ENCODE measurements around the gene ZNF454.

Gene ZNF454

DNA sequence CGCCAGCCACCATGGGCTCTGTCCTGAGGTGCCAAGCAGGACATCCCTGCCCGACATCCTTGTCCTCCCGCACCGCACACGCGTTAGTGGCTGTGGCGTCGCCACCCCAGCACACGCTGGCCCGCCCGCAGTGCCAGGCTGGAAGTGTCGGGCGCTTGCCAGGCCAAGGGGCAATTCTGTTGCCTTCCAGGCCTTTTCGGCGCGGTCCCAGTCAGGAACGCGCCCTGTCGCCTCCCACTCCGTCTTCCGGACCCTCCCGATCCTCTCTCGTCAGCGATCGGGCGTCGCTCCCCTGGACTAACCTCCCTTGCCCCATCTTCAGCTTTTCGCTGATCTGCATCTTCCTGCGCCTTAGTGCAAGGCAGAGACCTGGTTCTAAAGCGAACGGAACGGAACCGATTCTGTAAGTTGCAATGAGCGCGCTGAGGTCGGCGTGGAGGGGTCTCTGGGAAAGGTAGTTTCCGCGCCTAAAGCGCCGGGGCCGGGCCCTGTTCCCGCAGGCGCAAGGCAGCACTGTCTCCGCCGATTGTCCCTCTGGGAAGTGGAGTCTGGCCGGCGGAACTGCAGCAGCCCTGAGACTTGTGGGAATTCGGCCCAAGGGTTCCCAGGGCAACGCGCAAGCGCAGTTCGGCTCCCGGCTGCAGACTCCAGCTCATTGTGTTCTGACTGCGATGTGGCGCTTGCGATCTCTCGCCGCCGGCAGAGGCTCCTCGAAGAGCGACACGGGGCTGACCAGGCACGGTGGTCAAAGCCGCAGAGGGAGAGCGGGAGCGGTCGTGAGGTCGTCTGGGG is at the start of gene ZNF454:
ZNF454 (plus strand) TSS at position 630 of the 792 bp plus-strand sequence. CDS start 1,594 bp downstream, outside the sequence.
- DNase-seq (ENCODE audit: low read depth), result no peak

DNA sequence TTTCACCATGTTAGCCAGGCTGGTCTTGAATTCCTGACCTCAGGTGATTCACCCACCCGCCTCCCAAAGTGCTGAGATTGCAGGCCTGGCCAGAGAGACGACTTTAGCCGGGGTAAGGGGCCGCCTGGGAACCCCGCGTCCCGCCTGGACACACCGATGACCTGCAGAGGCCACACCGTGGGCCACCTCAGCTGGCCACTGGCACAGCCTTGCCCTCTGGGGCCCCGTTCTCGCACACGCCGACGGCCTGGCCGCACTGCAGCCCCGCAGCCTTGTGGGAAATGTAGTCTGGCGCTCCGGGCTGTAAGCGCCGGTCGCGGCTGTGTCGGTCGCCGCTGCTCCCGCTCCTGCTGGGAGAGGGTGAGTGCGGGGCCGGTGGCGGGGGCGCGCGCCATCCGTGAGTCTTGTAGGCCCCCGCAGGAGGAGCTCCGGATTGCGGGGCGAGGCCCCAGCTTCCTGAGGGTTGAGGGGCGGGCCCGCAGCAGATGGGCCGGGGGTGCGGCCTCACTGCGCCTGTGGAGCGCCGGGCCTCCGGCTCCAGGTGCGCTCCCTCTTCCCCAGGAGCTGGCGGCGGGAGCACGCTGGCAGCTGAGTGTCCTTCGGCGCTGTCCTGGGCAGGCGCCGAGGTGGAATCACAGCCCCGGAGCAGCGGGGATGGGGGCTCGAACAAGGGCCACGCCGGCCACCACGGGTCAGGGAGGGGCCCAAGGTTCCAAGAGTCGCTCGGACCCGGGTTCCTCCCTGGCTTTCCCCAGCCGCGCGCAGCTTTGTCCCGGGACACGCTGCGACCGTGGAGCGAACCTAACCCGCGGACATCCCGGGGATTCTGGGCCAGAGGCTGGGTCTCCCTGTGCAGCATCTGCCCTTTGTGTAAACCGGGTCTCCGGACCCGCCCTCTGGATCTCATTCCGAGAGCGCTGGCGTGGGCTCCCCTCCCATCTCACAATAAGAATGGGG is 45.1 kb upstream of the ZNF454 start, which contains the start of gene ZFP2:
ZFP2 (plus strand) TSS at position 299 of the 957 bp plus-strand sequence. CDS start 35,401 bp downstream, outside the sequence.
- no peak for DNase-seq (ENCODE audit: low read depth)

DNA sequence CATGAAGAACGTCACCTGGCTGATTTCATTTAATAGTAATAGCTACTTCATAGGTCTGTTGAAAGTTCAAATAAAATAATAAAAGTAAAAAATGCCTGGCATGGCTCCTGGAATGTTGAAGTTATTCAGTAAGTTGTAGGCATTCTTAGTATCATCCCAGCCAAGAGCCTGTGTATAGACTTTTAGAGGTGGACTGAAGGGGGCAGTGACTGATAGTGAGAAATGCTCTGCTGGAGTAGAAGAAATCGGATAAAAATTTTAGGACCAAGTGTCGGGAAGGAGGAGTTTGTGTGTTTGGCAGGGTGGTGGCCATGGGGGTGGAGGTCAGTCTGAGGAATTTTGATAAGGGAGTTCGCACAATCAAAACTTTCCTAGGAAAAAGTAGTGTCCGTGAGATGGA is 41.7 kb upstream of the ZNF454 start:
- no peak for DNase-seq (ENCODE audit: low read depth)

DNA sequence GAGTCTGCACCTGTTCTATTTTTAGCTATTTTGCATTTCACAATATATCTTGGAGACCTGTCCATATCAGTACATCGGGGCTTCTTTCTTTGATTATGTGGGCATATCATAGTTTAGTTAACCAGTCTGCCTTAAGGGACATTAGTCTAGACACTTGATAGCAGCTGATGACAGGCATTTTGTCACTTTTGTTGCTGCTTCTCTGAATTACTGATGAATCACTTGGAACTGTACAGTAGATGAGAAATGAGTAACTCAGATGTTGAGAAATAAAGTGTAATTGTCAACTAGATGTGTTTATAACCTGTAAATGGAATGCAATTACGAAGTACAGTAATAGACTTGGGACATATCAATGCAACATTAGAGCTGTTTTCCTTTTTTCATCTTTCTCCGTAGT is 38.1 kb upstream of the ZNF454 start:
- DNase-seq (ENCODE audit: low read depth), result no peak

DNA sequence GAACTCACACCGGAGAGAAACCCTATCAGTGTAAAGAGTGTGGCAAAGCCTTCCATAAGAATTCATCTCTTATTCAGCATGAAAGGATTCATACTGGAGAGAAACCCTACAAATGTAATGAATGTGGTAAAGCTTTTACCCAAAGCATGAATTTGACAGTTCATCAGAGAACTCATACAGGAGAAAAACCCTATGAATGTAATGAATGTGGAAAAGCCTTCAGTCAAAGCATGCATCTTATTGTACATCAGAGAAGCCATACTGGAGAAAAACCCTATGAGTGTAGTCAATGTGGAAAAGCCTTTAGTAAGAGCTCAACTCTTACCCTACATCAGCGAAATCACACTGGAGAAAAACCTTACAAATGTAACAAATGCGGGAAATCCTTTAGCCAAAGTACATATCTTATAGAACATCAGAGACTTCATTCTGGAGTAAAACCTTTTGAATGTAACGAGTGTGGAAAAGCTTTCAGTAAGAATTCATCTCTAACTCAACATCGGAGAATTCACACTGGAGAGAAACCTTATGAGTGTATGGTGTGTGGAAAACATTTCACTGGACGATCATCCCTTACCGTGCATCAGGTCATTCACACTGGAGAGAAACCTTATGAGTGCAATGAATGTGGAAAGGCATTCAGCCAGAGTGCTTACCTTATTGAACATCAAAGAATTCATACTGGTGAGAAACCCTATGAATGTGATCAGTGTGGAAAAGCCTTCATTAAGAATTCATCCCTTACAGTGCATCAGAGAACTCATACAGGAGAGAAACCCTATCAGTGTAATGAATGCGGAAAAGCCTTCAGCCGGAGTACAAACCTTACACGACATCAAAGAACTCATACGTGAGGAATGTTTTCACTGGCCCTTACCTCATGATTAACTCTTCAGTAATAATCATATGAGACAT is 8.9 kb upstream of the ZNF454 start:
- DNase-seq (ENCODE audit: low read depth), result no peak

DNA sequence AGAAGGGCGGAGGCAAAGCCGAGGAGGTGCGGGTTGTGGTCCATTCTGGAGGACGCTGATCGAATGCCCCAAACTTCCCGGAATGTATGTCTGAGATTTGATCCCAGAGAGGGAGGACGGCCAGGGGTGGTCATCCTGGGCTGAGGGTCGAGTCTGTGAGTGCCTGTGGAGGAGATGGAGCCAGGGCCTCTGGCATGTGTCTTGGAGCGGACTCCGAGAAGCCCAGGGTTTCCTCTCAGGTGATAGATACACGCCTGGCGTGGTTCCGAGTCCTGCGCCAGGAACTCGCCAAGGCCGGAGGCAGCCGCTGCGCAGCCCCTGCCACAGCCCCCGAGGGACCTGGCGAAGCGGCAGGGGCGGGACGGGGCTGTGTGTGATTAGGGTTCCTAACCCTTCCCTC is 363 bp downstream of the ZNF454 start:
- no peak for DNase-seq (ENCODE audit: low read depth)

DNA sequence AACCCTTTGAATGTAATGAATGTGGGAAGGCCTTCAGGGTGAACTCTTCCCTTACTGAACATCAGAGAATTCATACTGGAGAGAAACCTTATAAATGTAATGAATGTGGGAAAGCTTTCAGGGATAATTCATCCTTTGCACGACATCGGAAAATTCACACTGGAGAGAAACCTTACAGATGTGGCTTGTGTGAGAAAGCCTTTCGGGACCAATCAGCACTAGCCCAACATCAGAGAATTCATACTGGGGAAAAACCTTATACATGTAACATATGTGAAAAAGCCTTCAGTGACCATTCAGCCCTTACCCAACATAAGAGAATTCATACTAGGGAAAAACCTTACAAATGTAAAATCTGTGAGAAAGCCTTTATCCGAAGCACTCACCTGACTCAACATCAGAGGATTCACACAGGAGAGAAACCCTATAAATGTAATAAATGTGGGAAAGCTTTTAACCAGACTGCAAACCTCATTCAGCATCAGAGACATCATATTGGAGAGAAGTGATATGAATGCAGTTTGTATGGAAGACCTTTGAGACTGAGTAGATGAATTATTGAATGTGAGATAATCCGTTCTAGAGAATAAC is 24.6 kb downstream of the ZNF454 start:
- no peak for DNase-seq (ENCODE audit: low read depth)

DNA sequence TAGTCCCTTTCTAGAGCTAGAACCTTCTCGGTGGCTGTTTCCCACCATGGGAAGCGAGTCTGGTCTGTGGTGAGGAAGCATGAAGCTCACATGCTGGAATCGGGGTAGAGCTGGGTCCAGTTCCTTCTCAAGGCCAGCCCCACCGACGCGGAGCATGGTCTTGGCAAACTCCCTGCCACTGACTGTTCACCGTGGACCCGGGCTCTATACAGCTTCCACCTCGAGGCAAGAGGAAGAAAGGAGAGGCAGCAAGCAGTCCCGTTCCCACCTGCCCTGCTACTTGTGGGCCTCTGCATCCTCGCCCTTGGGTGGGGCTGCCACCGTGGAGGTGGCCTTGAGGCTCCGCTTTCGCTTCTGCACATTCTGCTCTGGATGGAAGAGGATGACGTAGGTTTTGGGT is 40.4 kb downstream of the ZNF454 start:
- DNase-seq (ENCODE audit: low read depth), result no peak

DNA sequence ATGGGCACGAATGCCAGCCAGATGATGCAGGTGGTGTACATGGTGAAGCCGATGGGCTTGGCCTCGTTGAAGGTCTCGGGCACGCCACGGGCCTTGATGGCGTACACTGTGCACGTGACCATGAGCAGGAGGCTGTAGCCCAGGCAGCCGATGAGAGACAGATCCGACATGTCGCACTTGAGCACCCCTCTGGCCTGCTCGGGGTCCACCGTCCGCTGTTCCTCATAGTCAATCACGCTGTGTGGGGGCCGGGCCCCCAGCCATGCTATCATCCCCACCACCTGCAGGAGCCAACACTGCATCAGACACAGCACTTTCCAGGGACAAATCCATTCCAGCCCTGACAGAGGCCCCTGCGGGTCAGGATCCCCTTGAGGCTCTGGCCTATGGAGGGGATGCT is 41.9 kb downstream of the ZNF454 start:
- no peak for DNase-seq (ENCODE audit: low read depth)

DNA sequence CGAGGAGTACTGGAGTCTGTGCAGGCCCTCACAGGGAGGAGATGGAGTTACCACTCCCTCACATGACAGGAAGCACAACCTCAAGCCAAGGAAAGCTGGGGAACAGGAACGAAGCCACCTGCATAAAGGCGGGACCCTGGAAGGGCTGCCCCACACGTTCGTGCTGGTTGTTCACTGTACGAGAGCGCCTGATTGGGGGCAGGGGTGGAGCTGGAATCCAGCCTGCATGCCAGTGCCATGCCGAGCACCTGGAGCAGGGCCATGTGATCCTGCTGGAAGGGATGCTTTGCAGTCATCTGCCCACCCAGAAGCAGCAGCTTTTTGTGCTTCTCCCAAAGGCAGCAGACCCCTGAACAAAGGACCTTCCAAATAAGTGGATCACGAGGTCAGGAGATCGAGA is 42.7 kb downstream of the ZNF454 start:
- no peak for DNase-seq (ENCODE audit: low read depth)

DNA sequence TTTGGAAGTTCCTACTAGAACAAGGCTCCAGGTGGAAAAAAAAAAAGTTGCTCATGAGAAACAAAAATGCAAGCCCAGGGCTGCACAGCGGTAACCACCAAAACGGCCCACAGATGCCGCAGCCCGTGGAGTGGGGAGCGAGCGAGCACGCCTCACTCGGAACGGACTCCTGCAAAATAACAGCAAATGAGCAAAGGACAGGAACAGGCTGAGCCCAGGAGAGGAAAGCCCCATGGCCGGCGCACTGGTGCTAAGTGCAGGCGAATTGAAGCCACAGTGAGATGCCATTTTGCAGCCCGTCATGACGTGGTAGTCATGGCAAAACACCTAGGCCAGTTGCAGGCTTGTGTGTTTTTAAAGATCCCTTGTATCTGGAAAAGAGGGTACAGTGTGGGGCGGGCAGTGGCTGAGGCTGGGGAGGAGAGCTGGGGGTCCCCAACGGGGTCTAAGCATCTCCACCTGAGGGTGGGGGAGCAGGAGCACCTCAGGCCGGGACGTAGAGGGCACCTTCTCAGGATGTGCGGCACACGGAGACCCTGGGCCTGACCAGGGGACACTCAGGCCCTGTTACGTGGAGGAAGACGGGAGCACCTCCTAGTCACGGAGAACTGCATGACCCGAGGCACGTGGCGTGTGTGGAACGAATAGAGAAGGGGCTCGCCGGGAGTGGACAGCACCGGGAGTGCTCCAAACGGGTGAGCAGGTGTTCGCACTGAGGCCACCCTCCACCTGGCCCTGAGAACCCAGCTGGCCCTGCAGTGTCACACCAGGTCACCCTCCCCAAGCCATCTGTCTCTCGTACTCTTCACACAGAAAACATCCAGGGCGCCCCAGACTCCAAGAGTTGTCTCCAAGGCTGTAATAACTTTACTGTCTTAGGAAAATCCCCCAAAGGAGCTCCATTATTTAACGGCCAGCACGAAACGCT is 43.4 kb downstream of the ZNF454 start:
- no peak for DNase-seq (ENCODE audit: low read depth)

DNA sequence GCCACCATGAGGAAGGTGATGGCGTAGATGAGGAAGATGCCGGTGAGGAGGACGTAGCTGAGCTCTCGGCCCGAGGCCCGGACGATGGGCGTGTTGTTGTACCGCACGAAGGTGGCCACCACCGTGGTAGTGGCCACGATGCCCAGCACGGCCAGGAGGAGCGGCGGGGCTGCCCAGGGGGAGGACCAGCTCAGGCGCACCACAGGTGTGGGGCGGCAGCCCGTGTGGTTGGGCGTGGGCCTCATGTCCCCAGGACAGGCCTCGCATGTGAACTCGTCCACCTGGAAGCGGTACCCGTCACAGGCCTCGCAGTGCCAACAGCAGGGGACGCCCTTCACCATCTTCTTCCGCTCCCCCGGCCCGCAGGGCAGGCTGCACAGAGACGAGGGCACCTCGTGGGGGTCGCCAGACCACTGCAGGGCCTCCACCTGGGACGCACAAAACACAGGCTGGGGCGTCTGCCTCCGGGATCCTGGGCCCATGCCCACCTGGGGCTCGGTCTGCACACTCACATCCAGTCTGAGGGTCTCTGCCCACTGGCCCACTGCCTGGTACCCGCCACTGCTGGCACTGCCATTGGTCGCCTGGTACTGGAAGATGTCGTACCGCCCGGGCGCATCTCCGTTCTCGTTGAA is 45.4 kb downstream of the ZNF454 start:
- no peak for DNase-seq (ENCODE audit: low read depth)

DNA sequence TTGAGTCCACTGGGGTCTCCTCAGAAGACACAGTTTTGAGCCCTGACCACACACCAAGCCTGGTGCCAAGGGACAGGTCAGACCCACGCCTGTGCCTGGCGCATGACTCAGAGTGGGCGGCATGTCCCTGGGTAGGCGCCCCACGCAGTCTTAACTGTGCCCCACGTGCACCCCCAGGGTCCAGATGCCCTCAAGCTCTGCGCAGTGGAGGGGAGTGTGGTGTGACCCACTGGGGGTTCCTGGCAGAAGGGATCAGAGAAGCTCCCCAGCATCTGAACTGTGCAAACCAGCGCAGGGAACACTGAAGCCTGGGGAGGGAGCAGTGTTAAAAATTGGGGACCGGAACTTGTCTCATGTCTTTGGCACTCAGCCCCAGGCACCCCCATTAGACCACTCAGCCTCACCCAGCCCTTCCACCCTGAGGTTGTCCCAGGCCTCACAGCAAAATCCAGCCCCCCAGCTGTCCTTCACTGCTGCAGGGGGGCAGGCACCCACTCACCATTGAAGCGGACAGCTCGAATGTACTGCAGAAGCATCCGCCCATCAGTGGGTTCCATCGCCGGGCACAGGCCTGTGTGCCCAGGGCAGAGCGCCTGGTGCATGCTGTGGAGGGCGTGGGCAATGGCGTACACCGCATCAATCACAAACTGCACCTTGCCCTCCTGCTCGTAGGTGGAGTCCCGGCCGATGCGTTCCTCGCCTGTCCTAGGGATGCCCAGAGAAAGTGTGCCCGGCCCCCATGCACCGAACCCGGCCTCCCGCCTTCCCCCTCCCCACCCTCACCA is 47.6 kb downstream of the ZNF454 start:
- no peak for DNase-seq (ENCODE audit: low read depth)

DNA sequence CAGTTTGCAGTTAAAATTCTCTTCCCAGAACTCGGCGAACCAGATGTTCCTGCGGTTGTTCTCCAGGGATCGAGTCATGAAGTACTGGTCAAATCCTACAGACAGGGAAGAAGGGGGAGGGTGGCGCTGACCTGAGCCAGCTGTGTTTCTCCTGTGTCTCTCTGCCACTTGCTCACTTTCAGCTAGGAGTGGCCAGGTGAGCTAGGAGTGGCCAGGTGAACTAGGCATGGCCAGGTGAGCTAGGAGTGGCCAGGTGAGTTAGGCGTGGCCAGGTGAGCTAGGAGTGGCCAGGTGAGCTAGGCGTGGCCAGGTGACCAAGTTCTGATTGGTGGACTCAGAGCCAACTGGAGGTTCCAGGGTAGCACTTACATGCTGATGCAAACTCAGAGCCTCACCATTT is 48.3 kb downstream of the ZNF454 start:
- no peak for DNase-seq (ENCODE audit: low read depth)

DNA sequence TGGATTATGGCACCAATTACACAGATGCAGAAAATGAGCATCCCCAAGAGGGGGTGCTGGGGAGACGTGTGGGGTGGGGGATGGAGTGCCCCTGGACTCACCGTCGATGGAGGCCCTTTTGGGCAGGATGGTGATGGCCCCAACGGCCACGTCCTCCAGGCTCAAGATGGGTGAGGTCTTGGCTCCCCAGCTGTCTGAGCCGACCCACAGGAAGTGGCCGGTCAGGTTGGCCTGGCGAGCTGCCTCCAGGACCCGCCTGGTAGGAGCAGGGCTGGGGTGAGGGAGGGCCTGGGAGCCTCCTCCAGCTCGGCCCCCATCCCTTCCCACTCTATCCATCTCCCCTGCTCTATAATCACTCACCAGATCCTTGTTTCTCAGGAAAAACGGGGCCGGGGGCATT is 49.5 kb downstream of the ZNF454 start:
- no peak for DNase-seq (ENCODE audit: low read depth)

DNA sequence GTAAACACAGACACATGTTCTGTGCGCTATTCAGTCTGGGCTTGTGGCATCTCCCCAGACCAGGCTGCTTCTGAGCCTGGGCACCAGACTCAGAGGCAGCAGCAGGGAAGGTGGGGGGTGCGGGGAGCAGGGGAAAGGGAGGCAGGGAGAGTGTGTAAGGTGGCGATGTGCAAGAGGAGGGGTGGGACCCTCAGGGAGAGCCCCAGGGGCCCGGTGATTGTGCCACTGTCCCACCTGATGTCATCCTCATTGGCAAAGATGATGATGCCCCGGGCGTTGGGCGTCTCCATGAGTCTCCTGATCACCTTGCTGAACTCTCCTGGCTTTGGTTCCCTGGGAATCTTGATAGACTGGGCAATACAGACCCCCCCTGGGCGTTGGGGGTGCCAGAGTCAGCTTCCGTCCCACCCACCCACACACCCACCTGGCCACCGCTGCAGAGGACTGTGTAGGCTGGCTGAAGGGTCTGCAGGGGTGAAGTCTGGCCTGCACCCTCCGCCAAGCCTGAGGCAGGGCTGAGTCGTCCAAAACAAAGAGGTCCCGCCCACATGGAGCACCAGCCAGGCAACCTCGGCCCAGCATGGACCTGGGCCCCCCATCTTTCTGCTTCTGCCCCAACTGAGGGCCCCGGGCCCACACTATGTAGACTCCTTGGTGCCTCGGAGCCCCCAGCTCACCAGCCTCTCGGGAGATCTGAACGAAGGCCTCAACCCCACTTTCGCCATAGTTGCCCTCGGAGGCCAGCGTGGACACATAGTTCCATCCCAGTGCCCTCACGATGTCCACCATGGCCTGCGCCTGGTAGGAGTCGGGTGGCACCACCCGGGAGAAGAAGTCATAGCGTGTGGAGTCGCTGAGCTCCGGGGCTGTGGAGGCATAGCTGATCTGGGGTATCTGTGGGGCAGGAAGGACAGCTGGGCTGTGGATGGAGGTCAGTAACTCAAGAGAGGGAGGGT is 50.5 kb downstream of the ZNF454 start:
- DNase-seq (ENCODE audit: low read depth), result no peak

DNA sequence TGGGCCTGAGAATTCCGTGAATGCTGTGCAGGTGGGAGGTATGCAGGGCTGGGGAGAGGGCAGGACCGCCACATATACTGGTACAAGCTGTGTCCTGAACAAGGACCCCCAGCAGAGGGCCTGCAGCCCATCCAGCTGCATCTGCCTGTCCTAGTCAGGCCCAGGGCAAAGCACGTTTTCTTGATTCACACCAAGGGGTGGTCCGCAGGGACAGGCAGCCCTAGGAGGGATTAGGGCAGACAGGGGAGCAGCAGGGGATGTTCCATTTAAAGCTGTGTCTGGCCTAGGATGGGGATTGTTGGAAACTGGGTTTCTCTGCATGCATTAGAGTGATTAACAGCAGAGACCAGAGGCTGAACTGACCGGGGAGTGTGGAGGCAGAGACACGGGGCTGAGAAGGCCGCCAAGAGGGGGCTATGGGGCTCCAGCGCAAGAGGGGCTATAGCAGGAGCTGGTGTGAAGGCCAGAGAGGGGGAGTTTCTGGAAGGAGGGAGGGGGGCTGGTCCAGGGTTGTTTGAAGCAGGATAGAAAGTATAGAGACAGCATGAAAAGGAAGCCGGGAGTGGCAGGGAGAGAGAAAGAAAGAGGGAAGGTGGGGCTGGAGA is 51.4 kb downstream of the ZNF454 start:
- DNase-seq (ENCODE audit: low read depth), result no peak

All from stimulated activated CD8-positive, alpha-beta memory T cell treated with anti-CD3 and anti-CD28 coated beads, Interleukin-4, amount 100 ng/mL, for 24 hours (primary cell).